Liver (tissue), 3 donors: ENCODE measurements around the gene ACTL8.

Experiments used
- CTCF ChIP-seq: fragments of 150-350 bp; IDR thresholded peaks from 2 replicates; pipeline ENCODE4 v1.5.1; 2017; ENCODE audit warnings: improper control_type of control experiment, low read depth, low read length; ENCODE audit not compliant: missing input control
- FOXA1 ChIP-seq: IDR thresholded peaks from 2 replicates; pipeline ENCODE4 v1.6.1; 2016; ENCODE audit warnings: antibody characterized with exemption
- GABPA ChIP-seq, 2 donors: IDR thresholded peaks in 1 of 2; conservative IDR thresholded peaks in 1 of 2; 2 replicates each; pipeline ENCODE4 v1.6.1; 2016; ENCODE audit warnings: antibody characterized with exemption in 2 of 2, mild to moderate bottlenecking in 1 of 2, moderate library complexity in 1 of 2
- TAF1 ChIP-seq: conservative IDR thresholded peaks from 2 replicates; pipeline ENCODE4 v1.6.1; 2016; ENCODE audit warnings: antibody characterized with exemption, mild to moderate bottlenecking
- YY1 ChIP-seq: IDR thresholded peaks from 2 replicates; pipeline ENCODE4 v1.6.1; 2016; ENCODE audit warnings: antibody characterized with exemption, mild to moderate bottlenecking
- donor health status: healthy.
- donor health status: healthy.

- TF ChIP-seq YY1 = no peak
- no peak for TF ChIP-seq CTCF
- TF ChIP-seq TAF1 = no peak
- TF ChIP-seq FOXA1 = no peak
- TF ChIP-seq GABPA (IDR thresholded peaks at IDR 0.05 in 1 of 2, conservative IDR thresholded peaks at IDR 0.05 in 1 of 2) = no peak
These were observed 87.6 kb downstream of the ACTL8 start for GRCh38 chr1:17842686-17843085.
